RCC 7860 (cell line): ENCODE results near the gene CLK4.
"Not testable (repeated sequence)": the region's sequence is repeated elsewhere in the genome, so short reads cannot be mapped to it uniquely, and the experiment has no call there.

Experiments used
- DNase-seq: peaks from one replicate; pipeline ENCODE4 v3.0.0-alpha.2; 2015; ENCODE audit warnings: low spot score
- FAIRE-seq: peaks from 2 replicates; lab custom pipeline; 2012; peaks lifted over from hg19 to GRCh38; lab: Jason Lieb, UNC

Gene CLK4

DNA sequence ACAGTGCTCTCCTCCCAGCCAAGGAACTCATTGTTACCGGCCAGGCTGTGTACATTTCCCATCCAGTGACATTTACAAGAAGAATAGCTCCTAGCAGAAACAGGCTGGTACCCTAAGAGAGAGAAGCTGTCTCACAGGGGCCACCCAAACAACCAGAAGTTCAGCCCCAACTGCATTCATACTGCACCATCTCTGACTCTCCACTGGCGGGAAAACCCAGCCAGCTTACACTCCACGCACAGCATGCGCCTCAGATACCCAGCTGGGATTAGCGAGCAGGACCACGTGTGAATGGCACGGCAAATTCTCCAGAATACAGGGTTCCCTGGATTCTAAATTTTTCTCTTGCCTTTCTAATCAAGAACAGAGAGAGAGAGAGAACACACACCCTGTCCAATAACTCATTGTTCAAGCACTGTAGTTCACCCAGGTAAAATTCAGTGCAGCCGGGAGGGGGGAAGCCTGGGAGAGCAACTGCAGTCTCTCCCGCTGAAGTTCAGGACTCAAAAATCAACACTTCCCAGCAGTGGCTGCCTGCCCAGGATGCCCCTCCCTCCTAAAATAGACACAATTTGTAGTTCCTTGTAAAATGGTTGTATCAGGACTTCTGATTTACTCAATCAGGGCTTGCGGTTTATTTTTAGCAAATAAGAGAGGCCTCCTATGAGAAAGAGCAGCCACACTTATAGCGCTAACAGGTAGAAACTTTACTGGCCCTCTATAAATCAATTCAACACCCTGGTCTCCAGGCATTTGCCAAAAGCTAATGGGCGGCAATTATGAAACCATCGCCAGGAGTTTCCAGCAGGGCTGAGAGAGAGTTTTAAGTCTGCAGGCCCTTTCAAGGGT is 38.9 kb downstream of the CLK4 start:
- no peak for DNase-seq
- no peak for FAIRE-seq

DNA sequence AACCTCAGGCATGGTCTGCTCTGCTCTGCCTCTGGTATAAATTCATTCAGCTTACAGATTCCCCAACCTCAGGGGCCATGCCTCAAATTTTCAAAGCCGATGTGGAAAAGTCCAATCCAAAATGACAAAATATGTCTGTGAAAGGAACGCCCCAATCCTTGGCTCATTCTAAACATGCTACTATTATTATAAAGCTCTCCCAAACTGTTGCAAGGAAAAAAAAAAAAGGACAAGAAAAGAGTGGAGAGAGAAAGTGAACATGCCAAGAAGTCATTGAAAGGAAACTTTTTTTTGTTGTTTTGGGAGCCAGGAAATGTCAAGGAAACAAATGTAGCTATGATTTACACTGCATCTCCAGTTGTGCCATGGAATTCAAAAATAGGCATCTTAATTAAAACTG is 40.5 kb downstream of the CLK4 start:
- no peak for DNase-seq
- no peak for FAIRE-seq

DNA sequence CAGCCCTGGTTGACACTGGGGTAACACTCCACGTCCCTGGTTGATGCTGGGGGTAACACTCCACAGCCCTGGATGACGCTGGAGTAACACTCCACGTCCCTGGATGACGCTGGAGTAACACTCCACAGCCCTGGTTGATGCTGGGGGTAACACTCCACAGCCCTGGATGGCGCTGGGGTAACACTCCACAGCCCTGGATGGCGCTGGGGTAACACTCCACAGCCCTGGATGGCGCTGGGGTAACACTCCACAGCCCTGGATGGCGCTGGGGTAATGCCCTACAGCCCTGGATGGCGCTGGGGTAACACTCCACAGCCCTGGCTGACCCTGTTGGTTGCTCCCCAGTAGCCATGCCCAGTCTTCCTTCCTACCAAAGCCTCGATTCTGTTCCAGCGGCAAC is 41.4 kb downstream of the CLK4 start:
- not testable (repeated sequence) for FAIRE-seq, DNase-seq

DNA sequence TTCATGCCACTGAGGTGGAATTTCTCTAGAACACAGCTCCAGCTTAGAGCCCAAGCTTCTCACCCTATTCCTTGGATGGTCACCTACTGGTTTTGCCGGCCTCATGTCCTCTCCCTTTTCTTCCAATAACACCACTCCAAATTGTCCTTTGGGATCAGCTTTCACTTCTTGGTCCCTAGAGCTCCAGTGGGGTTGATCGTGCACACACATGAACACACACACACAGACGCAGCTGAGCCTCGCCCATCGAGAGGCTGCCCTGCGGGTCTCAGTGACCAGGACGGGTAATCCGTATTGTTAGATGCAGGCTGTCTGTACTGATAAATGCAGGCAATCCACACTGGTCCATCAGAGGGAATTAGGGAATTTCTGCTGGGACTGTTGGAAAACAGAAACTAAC is 43.6 kb downstream of the CLK4 start:
- no peak for FAIRE-seq
- DNase-seq = no peak

DNA sequence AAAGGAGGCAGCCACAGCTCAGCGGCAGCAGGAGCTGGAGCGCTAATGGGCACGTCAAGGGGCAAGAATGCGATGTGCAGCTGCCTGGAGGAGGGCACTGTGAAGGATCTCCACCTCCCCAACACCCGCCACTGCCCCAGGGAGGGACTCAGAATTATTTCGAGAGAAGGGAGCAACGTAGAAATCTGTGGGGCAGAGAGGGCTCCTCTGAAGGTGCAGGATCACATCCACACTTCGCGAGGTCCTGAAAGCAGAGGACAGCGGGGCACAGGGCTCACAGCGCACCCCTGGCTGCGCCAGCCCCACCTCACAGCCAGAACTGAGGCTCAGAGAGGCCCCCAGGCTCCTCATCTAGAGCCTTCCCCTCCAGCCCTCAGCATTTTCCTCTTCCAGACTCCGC is 44.6 kb downstream of the CLK4 start:
- DNase-seq = no peak
- no peak for FAIRE-seq

DNA sequence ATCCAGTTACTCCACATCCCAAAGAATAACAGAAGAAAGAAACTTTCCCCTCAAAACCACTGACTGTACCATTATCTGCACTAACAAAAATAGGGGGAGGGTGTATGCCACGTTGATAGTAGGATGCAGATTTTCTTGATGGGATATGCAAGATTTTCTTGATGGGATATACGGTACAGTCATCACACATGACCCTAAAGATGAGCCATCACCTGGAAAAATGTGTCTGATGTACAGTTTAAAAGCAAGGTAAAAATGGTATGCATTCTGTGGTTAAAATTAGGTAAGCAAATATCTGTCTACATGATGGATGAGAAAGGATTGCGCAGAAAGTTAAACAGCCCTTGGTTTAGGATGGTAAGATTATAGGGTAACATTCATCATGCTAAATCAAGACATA is 45.2 kb downstream of the CLK4 start:
- DNase-seq (no peak), FAIRE-seq (no peak)

DNA sequence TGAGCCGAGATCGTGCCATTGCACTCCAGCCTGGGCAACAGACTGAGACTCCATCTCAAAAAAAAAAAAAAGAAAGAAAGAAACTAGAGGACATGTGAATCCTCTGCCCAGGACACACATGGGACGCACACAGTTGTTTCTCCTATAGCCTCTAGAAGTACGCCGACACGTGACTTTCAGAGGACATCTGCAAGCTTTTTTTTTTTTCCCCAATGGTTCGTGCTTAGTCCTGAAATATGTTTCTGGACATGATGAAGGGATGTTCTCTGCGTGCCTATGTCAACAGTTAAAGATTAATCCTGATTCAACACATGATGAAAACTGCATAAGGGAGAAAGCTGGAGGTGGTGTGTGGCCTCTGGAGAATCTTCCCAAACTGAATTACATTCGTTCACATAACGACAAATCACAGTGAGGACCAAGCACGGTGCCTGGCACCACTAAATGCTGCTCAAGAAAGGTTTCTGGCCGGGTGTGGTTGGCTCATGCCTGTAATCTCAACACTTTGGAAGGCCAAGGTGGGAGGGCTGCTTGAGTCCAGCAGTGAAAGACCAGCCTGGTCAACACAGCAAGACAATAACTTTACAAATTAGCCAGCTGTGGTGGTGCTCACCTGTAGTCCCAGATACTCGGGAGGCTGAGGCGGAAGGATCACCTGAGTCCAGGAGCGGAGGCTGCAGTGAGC is 46.4 kb downstream of the CLK4 start:
- DNase-seq (no peak), FAIRE-seq (no peak)

DNA sequence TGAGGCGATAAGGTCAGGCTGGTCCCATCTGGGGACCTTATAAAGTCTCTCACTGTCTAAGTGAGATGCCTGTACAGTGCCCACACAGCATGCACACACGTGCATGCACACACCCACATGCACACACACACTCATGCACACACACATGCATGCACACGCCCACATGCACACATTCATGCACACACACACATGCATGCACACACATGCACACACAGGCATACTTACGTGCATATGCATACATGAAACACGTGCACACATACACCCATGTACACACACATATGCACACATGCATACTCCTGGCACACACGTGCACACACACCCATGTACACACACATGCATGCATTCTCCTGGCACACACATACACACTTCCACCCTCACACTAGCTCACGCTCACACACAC is 48.9 kb downstream of the CLK4 start:
- no peak for FAIRE-seq
- DNase-seq = no peak

DNA sequence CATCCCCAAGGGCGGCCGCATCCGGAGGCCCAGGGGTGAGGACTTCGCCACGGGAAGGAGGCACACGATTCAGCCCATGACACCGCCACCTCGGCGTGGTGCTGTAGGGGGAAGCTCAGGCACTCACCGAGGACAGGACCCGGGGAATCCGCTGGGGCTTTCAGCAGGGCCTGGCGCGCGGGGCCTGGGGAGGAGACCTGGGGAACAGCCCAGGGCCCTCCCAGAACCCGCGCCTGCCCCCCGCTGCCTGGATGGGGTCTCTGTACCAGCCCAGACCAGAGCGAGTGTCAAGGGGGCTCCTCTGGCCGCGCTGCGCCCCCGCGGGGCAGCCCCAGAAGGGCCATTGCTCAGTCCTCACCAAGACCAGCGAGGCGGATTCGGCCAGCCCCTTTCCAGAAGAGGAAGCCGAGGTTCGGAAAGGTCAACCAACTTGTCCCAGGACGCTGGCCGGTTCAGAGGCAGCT is 49.4 kb downstream of the CLK4 start:
- no peak for FAIRE-seq
- DNase-seq = no peak

DNA sequence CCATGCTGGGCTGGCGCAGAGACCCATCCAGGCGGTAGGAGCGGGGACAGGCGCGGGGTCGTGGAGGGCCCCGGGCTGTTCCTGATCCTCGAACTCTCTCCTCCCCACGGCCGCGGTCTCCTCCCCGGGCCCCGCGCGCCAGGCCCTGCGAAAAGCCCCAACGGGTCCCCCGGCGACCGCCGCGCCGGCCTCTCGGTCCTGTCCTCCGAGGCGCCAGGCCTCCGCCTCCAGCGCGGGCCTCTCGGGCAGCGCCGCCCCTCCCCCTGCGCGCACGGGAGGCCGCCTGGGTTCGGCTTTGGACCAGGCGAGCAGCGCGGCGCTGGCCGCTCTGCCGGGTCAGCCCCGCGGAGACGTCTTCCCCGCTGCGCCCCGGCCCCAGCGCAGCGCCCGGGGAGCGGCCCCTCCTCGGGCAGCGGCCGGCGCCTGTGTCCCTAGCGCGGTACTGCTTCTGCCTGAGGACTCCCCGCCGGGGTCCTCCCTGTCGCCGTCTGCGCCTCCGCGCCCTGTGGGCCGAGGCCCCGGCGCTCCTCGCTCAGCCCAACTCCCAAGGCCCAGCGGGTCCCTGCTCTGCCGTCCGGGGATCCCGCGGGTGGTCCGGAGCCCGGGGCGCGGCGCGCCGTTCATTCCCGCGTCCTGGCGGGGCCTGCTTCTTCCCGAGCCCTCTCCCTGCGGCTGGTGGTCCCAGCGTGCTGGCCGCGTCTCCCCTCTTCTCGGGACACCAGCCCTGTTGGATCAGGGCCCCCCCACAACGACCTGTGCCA is 50.1 kb downstream of the CLK4 start:
- DNase-seq = no peak
- no peak for FAIRE-seq

DNA sequence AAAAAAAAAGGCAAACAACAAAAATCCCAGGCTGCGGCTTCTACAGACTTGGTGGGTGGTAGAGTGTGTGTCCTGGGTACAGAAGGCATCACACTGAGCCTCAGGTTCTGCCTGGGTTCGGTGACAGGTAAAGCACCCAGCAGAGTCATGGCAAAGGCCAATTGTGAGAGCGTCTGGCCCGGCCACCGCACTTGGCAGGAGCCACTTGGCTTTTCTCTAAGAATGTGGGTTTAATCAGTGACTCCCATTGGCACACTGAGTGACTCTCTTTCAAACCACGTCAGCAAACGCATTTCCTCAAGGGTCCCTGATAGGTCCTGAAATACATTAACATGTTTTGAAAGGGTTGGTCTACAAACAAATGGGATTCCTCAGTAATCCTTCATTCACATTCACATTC is 53.6 kb downstream of the CLK4 start:
- no peak for DNase-seq
- no peak for FAIRE-seq

DNA sequence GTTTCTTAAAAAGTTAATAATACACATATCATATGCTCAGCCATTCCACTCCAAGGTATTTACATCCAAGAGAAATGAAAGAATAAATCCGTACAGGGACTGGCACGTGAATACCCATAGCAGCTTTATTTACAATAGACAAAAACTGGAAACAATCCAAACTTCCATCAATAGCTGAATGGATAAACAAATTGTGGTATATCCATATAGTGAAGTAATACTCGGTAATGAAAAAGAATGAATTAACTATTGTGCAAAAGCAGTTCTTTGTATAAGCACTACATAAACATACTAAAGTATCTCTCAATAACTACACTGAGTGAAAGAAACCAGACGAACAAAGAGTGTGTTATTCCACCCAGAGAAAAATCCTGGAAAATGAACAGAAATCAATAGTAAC is 54.2 kb downstream of the CLK4 start:
- FAIRE-seq (no peak), DNase-seq (no peak)

DNA sequence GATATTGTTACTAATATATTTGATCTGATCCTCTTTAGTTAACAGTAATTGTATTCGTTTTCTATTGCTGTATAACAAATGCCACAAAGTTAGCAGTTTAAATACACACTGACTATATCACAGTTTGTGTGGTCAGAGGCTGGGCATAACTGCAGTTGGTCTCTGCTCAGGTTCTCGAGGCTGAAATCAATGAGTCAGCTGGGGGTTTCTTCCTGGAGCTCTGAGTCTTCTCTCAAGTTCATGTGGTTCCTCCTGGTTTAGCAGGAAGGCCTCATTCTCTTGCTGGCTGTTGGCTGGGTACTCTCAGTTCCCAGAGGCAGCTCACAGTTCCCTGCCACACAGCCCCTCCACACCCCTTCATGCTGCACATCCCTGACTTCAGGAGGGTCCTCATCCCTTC is 57.4 kb downstream of the CLK4 start:
- no peak for FAIRE-seq

DNA sequence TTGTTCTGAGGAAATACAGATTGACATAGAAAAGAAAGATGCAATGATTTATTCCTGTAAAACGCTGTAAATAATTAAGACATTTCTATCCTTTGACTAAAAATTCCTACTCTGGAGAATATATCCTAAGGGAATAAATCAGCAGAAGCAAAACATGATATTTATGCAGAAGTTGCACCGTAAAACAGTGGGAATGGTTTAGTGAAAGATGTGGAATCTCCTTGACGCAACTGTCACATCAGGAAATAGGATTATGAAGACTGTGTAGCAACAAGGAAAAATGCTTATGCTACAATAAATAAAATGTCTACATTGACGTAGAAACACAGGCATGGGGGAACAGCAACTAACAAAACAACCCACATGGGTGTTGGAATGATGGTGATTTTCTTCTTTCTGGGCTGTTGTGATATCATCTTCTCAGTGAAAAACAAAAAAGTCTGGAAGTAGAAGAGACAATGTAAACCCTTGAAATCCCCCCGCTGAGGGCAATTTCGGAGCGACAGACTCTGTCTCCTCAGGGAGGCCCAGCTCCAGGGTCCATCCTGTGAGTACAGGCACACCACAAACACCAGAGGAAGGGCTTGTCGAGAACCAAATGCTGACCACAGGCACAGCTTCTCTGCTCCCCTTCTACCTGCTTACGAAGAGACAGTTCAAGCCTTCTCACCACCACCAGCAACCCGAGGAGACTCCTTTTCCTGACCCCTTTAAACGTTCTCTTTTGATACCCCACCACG is 61.9 kb downstream of the CLK4 start:
- no peak for DNase-seq
- no peak for FAIRE-seq

More for the DNA sequence above, 57.4 kb downstream of the CLK4 start:
- DNase-seq = no peak

DNA sequence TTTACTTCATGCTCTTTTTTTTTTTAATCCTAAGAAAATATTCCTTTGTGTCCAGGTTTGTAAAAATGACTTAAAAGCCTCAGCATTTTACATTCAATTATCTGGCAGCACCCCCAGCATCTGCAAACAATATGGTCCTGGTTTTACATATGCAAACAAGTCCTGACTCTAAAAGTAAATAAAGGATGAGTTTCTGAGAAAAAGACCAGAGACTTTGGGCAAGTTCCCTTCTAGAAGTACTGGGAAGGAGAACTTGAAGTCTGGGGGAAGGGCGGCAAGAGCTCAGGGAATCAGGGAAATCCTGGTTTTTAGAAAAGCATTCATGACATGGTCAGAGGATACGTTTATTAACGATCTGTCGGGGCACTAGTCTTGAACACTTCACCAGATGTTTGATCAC is 62.5 kb downstream of the CLK4 start:
- DNase-seq (no peak), FAIRE-seq (no peak)

DNA sequence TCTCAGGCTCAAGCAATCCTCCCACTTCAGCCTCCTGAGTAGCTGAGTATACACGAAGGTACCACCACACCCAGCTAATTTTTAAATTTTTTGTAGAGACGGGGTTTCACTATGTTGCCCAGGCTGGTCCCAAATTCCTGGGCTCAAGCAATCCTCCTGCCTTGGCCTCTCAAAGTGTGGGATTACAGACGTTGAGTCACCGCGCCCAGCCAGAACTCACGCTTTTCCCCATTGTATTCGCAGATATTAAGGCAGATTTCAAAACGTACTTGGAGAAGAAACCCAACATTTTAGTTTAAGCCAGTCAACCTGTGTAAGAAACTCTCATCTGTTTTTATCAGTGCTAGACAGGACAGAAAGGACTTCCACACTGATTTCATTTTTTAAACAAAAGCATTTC is 63.2 kb downstream of the CLK4 start:
- no peak for FAIRE-seq
- DNase-seq = no peak

DNA sequence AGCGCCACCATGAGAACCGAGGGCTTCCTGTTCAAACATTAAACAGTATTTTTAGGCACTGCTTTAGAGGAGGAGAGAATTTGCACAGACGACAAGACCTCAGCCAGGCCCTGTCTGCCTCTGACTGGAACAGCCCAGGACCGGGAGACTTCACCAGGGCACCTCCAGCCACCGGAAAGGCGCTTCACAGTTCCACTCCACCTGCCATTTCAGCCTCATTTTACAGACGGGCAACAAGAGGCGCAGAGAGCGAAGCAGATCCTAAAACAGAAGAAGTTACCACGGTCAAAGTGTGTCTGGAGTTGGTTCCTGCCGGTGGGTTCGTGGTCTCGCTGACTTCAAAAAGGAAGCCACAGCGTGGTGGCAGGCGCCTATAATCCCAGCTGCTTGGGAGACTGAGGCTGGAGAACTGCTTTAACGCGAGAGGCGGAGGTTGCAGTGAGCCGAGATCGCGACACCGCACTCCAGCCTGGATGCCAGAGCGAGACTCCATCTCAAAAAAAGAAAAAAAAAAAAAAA is 65.0 kb downstream of the CLK4 start:
- DNase-seq (no peak), FAIRE-seq (no peak)

DNA sequence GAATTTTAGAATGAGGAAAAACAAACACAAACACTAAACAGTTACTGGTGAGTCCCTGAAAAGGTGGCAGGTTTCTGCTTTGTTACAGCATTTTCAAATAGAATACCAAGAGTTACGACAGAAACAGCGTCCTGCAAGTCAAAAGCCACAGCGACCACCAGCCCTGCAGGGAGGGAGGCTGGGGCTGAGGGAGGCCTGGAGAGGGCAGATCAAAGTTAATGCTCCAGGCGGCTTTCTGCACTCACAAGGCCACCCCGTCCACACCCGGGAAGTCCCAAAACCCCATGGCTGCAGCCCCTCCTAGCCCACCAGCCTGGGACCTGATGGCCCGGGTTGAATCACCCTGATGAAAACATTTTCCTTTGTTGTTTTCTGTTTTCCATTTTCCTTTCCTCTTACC is 65.9 kb downstream of the CLK4 start:
- no peak for FAIRE-seq
- no peak for DNase-seq

DNA sequence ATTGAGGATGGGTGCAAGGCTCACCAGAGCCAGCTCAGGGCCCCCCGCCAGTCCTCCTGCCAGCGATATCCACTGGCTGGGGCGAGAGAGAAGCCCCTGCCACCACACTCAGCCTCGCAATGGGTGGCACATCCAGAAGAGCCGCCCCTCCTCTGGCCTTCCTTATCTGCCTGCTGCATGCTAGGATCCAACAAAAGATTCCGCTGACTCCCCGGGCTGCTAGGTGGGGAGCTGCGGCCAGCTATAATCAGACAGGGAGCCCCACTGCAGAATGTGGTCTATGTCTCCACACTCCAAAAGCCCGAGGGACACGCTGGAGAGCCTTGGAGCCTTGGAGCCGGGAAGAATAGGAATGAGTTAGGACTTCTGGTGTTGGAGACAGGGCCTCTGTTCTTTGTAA is 69.4 kb downstream of the CLK4 start:
- DNase-seq = no peak
- FAIRE-seq = no peak

DNA sequence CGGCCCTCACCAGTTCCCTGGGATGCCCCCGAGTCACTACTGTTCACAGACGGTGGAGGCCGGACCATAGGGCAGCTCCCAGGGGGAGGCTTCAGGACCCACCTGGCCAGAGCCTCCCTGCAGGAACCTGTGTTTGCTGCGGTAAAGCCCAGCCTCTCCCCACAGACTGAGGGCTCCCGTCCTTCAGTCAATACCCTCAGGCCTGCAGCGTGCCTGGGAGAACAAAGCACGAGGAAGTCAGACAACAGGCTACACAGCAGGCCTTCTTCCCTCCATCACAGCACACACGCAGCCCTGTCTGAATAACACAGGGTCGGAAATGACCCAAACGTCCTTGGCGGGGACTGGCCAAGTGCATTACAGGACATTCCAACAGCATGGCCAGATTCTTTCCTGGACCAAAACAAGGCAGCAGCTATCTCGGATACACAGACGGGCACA is 71.1 kb downstream of the CLK4 start:
- FAIRE-seq = no peak
- no peak for DNase-seq

DNA sequence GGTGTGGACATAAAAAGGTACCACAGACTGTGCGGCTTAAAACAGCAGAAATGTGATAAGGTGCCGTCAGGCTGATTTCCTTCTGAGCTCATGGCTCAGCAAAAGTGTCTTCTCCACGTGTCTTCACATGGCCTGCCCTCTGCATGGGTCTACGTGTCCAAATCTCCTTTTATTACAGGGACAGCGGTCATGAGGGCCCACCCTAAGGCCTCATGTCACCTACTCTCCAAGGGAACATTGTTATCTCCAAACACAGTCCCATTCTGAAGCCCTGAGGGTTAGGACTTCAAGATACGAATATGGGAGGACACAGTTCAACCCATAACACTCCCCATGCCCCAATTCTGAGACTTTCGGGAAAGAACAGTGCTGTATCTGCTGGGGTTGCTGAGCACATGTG is 71.8 kb downstream of the CLK4 start:
- no peak for FAIRE-seq
- no peak for DNase-seq
